Renal cortical epithelial cell (primary cell): ENCODE results near the gene SLC22A23. TPM values are rescaled to one million over a fixed set of nuclear protein-coding genes. Genes with fewer than 3 reads are reported as not detected.
A peak's percentile ranks its signal among the peaks of the same experiment; 100 is the strongest.

Experiments
- DNase-seq: peaks from one replicate; pipeline ENCODE4 v3.0.0-alpha.2; 2011; ENCODE audit warnings: low read depth
- total RNA-seq: library from RNA; depleted of rRNA; stranded (reverse); fragments of >200 nt; gene quantifications from 2 replicates; pipeline ENCODE4 v1.2.3, GENCODE V29; 2014

SLC22A23 gene, protein sequence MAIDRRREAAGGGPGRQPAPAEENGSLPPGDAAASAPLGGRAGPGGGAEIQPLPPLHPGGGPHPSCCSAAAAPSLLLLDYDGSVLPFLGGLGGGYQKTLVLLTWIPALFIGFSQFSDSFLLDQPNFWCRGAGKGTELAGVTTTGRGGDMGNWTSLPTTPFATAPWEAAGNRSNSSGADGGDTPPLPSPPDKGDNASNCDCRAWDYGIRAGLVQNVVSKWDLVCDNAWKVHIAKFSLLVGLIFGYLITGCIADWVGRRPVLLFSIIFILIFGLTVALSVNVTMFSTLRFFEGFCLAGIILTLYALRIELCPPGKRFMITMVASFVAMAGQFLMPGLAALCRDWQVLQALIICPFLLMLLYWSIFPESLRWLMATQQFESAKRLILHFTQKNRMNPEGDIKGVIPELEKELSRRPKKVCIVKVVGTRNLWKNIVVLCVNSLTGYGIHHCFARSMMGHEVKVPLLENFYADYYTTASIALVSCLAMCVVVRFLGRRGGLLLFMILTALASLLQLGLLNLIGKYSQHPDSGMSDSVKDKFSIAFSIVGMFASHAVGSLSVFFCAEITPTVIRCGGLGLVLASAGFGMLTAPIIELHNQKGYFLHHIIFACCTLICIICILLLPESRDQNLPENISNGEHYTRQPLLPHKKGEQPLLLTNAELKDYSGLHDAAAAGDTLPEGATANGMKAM
- 0.35 and 2.4 TPM in 2 replicates for total RNA-seq

DNA sequence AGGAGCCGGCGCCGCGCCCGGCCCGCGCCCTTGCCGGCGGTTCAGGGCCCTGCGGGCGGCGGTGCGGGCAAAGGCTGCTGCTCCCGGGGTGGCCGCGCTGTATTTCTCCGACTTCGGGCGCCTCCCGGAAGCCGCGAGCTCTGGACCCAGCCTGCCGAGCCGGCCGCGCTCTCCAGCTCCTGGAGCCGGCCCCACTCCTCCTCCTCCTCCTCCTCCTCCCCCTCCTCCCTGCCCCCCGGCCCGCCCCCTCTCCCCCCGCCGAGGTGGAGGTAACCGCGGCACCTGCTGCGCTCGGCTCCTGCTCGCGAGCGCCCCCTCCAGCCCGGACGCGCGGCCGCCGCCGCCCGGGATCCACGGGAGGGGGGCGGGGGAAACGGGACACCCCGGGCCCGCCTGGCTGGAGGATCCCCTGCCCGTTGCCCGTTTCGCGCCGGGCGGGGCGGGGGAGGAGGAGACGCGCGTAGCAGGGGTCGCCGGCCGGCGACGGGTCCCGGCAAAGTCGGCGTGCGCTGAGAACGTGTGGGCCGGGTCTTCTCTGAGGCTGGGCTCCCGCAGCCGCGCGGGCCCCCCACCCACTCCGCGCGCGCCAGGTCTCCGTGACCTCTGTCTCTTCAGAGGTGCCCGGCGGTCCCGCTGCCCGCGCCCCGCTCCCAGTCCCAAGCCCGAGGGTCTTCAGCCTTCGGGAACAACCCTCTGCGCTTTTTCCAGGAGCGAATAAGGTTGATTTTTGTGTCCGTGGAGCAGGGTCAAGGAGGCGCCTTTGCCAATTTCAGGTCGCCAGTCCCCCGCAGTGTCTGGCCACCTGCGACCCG, at the start of gene SLC22A23:
Gene SLC22A23, minus strand, starts transcription at position 153 of the 812 bp plus-strand sequence. CDS start 491 bp downstream, outside the sequence.
- DNase-seq, result no peak

DNA sequence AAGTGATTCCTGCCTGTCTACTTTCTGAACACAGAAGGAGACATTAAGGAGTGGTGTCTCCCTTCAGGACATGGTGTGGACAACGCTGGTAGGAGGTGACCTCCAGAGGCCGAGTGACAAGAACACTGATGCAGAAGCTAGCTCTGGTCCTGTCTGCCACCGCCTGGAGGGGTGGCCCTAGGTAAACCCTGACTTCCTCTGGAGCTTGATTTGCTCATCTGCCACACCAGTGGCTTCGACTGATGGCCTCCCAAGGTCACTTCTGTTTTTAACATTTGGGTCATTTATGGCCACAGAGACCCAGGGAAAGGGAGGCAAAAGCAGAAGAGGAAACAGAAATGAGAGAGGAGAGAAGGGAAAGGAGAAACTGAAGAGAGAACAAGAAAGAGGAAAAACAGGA, 49.4 kb upstream of the SLC22A23 start:
- no peak for DNase-seq

DNA sequence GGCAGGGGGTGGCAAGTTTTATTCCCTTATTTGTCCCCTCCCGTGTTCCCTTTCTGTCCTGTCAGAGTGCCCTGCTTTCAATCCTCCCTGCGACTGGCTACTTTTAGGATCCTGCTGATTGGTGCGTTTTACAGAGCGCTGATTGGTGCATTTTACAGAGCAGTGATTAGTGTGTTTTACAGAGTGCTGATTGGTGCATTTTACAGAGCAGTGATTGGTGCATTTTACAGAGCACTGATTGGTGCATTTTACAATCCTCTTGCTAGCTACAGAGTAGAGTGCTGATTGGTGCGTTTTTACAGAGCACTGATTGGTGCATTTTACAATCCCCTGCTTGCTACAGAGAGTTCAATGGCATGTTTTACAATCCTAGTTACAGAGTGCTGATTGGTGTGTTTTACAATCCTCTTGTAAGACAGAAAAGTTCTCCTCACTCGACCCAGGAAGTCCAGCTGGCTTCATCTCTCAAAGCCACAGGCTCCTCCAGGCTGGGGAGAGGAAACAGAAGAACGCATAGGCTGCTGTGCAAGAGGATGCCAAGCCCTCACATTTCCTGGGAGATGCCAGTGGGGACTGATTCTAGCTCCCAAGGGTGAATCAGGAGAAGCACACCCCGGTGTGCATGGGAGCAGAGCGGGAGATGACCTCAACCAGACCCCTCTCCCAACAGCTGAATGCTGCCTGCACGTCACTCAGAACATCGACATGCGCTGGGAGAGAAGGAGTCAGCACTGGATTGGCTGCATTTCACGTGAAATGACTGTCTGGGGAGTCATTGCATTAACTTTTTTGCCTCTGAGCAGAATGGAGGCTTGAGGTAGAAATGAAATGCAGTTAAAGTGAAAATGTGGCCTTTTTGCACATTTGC, 48.3 kb upstream of the SLC22A23 start:
- DNase-seq, result no peak

DNA sequence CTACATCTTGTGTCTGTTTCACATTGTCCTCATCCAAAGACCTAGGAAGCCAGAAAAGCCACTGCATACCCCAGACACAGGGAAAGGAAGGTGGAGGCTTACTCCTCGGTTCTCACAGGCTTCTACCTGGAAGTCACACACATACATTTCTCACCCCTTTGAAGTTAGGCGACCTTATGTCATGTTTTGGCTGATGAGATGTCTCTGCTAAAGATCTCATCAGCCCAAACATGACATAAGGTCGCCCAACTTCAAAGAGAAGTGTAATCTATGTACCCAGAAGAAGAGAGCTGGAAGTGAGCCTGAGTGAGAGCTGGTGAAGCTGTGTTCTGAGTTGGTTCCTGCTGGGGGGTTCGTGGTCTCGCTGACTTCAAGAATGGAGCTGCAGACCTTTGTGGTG, 47.5 kb upstream of the SLC22A23 start:
- no peak for DNase-seq

DNA sequence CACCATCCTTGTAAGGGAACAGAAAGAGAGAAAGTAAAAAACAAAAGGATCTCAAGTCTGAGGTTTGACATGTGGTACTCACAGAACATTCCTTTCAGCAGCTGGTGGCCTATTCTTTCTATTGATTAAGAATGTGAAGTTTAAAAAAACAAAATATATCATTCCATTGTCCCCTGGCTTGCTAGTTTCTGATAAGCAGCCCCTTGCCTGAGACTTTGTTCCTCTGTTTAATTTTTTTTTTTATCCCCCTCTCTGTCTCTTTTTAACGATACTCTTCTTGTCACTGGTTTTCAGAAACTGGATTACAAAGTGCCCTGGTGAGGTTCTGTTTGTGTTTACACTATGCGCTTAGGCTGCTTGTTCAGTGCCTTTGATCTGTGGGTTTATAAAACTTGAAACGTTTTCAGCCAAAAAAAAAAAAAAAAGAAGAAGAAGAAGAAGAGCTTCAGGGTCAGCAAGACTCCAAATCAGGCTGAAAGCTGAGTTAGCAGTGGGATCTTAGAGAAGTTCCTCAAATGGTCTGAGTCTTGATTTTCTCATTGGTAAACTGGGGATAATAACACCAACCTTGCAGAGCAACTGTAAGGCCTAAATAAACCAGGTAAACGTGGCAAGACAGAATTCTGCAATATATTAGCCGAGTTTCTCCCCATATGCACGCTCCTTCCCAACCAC, 45.1 kb upstream of the SLC22A23 start:
- no peak for DNase-seq

DNA sequence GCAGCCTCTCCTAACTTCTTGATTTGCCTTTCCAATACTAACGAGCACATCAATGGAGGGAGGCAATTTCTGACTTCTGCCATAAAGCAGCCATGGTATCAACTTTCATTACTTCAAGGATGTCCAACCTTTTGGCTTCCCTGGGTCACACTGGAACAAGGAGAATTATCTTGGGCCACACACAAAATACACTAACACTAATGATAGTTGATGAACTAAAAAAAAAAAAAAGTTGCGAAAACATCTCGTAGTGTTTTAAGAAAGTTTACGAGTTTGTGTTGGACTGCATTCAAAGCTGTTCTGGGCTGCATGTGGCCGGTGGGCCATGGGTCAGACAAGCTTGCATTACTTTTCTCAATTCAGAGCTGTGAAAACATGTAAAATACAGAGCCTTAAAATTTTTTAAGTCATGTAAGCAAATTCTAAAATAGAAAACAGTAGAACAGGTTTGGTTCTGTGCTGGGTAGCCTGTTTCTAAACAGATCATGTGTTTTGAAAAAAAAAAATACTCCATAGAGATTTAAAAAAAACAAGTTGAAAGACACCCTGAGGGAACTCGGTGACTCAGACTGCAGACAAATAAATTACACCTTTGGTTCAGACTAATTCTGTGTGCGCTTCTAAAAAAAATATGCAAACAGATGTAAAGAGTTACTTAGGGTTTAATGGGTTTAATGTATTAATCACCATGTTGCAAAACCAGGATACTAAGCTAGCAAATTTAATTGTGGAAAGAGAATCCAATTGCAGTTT, 43.6 kb upstream of the SLC22A23 start:
- peak; percentile 94 for DNase-seq

DNA sequence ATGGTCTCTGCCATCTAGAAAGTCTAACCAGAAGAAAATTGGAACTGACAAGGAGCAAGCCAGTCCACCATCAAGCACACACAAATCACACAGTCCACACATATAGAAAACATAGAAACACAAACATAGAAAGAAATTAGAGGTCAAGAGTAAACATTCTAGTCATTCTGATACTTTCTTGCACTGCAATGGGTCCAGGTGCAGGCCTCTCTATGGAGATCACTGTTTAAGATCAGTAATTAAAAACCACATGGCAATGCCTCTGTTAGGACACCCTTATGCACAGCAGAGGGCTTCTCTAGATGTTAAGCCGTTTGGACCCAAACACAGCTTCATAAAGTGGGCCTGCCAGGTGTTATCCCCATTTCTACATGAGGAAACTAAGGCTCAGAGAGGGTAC, 42.8 kb upstream of the SLC22A23 start:
- no peak for DNase-seq

DNA sequence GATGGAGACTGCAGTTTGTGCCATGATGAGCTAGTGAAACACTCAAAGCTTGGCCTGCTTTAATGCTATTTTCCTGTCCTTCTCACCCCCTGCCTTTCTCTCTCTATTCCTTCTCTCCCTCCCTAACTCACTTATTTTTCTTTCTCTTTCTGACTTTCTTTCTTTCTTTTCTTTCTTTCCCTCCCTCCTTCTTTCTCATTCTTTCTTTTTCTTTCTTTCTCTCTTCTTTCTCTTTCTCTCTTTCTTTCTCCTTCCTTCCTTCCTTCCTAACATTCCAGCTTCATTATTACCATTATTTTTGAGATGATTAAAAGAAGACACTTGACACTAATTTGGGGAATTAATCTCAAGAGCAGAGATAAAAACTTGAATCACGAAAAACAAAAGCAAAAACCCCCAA, 39.5 kb upstream of the SLC22A23 start:
- no peak for DNase-seq

DNA sequence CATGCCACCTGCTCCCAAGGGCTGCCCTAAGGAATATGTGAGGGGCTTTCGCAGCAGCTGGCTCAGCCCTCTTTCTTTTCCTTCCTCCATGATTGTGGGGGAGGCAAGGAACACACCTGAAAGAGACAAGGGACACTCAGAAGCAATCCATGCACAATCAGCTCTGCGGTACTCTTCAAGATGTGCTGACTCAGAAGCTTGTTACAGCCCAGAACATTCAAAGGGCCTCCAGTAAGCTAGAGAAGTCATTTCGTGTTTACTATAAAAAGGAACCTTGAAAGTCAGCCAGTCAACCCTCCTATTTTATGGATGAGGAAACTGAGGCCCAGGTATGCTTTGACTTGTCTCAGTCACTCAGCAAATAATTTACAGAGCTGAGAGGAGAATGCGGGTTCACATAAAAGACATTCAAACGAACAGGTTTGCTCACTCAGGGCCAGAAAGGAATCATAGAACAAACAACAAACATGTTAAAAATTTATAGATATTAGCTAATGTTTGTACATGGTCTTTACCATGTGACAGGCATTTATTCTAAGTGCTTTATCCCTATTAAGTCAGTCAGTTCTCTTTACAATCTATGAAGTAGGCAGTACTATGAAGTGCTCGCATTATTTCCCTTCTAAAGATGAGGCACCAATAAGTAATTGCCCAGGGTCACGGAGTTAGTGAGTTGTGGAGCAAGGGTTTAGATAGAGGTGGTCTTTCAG, 37.7 kb upstream of the SLC22A23 start:
- DNase-seq, result no peak

DNA sequence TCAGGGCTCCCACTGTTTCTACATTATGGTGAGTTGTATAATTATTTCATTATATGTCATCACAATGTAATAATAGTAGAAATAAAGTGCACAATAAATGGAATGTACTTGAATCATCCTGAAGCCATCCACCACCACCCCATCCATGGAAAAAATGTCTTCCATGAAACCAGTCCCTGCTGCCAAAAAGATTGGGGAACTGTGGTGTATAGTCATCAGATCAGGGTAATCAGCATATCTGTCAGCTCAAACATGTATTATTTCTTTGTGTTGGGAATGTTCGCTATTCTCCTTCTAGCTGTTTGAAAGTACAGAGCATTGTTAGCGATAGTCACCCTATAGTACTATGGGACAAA, 33.8 kb upstream of the SLC22A23 start:
- no peak for DNase-seq

DNA sequence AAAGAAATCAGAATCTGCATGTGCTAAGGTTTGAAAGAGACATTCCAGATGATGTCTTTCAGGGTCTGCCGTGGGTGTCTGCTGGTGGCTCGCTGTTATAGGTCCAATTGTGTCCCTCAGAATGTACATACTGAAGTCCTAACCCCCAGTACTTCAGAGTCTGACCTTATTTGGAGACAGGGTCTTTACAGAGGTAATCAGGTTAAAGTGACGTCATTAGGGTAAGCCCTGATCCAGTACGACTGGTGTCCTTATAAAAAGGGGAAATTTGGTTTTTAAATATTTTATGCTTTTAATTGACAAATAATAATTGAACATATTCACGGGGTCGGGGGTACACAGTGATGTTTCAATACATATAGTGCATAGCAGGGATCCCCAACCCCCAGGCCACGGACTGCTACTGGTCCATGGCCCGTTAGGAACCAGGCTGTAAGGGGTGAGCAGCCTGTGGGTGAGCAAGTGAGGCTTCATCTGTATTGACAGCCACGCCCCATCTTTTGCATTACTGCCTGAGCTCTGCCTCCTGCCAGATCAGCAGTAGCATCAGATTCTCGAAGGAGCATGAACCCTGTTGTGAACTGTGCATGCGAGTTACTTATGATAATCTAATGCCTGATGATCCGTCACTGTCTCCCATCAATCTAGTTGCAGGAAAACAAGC, 33.2 kb upstream of the SLC22A23 start:
- no peak for DNase-seq

DNA sequence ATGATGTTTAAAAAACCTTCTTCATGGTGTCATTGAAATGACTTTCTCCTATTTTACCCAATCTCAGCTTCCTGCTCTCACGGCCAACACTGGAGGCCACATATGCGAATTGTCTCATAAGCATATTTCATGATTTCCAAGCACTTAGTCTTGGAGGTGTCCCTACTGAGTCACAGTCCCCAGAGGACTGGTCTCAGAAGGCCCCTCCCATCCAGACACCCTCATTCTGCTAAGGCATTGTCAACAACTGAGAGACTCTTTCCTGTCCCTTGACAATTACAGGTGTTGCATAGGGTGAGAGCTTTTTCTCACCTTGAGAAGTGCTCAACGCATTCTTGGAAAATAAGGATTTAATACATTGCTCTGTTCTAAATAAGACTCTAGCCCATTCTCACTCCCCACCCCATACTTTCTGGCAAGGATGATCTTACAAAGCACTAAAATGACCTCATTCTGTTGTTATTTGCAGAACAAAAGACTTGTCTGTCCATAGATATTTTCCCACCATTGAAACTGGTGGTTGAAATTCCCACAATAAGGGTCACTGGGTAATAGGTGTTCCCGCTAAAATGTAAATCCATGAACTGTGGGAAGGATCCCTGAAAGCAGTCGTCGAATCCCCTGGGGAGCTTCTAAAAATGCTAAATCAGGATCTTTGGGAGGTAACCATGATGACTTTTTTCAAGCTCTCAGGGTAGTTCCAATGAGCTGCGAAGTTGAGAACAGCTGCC, 32.3 kb upstream of the SLC22A23 start:
- DNase-seq, result peak; percentile 47

DNA sequence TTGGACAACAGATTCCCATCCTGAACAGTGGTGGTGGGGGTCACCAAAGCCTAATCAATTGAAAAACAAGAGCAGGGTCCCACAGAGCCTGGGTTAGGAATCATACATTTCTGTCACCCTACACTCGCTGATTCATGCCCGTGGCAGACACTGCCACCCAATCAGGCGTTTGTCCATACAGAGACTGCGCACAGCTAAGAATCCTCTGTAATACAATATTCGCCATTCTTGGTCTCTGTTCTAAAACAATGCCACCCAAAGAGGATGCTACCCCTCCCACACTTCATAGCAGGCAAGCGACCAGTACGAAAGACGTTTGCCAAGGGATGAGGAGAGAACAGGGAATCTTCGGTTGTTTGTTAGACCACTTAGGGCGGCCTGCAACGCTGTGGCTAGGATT, 28.1 kb upstream of the SLC22A23 start:
- no peak for DNase-seq

DNA sequence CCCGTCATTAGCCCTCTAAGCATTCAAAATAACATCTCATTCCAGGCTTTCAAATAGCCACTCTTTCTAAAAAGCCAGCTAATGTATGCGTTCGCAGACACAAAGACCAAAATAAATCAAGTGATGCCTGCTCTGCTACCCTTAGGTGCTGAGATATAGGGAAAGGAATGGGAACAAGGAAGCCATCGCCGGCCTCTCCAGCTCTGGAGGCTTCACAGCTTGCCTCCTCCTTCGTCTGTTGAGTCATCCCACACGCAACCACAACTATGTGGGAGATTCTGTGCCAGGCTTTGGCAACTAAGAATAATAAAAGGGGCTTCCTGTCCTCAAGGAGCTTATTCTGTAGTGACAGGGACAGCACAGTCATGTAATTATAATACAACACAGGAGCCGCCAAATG, 27.3 kb upstream of the SLC22A23 start:
- DNase-seq, result no peak

DNA sequence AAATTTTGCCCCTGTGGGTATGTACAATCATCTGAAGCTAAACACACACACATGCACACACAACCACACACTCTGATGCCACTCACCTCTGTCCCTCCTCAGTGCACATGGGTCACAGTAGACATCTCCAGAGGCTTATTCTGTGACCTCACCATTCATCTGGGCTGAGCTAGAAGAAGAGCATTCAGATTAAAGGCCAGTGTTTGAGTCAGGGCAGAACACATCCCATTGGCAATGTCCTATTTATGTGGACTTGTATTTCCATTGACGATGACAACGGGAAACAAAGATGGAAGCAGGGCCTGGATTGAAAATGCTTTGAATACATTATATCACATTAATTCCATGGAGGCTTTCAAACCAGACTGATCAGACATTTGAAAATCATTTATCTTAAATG, 26.8 kb upstream of the SLC22A23 start:
- DNase-seq, result no peak

DNA sequence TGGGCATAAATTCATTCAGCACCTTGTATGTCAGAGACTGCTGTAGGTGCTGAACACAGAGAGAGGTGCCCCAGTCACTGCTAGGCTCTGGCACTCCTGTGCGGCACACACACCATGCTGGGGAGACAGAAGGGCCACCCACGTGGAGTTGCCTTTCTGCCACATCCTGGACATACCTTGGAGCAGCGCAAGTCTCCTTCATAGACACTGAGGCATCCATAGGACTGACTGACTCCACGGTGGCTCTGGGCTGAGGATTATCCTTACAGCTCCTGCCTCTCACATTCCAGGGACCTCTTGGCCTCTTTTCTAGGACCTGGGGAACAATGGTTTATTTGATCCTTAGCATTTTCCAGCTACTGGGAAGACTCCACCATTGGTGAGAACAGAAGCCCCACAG, 26.0 kb upstream of the SLC22A23 start:
- no peak for DNase-seq

DNA sequence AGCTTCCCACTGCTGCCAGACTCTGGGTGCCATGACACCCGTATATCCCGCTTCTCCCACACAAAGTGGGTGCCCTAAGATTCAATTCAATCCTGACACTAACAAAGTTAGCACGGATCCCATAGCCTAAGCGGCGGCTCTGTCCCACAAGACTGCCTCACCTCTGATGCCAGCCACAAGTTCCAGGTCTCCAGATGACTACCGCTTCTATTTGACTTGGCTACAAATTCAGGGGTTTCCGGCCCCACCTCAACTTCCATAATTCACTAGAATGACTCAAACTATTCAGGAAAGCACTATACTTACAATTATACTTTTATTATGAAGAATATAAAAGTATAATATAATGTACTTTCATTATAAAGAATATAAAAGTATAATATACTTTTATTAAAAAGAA, 24.8 kb upstream of the SLC22A23 start:
- no peak for DNase-seq

DNA sequence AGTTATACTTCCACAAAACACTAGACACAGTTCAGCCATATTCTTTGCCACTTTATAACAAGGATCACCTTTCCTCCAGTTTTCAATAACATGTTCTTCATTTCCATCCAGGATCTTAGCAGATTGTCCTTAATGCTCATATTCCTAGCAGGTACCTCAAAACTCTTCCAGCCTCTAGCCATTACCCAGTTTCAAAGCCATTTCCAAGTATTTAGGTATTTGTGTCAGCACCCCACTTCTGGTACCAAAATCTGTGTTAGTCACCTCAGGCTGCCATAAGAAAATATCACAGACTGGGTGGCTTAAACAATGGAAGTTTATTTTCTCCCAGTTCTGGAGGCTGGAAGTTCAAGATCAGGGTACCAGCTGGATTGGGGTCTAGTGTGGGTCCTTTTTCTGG, 23.2 kb upstream of the SLC22A23 start:
- DNase-seq, result no peak
